C4-2B (cell line): ENCODE measurements around the gene ADORA2A.

Source experiments
- CTCF ChIP-seq: fragments of 450-650 bp; conservative IDR thresholded peaks from 2 replicates; pipeline ENCODE4 v1.5.1; 2017; ENCODE audit warnings: mild to moderate bottlenecking
- ZFX ChIP-seq: fragments of 450-650 bp; IDR thresholded peaks from 2 replicates; pipeline ENCODE4 v1.6.1; 2017

GRCh38 chr22:24466716-24467328 lies 39.4 kb downstream of the ADORA2A start:
- TF ChIP-seq CTCF (no peak), ZFX (no peak)
